ENCODE data around the gene MVP.

DNA sequence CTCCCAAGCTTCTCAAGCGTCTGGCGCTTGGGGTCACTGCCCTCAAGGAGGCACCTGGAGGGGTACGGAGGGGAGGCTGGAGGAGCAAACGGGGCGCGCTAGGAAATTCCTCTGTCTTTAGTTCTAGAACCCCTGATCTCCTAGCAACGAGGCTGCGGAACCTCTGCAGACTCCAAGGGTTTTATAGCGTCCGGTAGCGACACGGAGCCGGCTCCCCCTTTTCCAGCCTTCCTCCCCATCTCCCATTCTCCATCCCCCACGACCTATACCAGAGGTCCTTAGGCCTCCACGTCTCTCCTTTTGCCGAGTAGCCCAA is 43.4 kb downstream of the MVP start:
- TF ChIP-seq EZH2 (IDR thresholded peaks at IDR 0.05) (no peak), POLR2AphosphoS5 (IDR thresholded peaks at IDR 0.05; ENCODE audit: borderline replicate concordance, low read depth, low read length) (no peak)

Measured in SK-N-MC (cell line).